Gastroesophageal sphincter (tissue), 3 donors: ENCODE results near the gene PHKG2.

ENCODE experiments used
- POLR2AphosphoS5 ChIP-seq: sonication (generic); formaldehyde crosslinking; IDR thresholded peaks from one replicate; pipeline ENCODE4 v1.6.1; 2017; ENCODE audit warnings: antibody characterized with exemption
- TF ChIP-seq, protein P1 (sequence below), 4 experiments: fragments of 200-600 bp in 2 of 4; fragments of 450-650 bp in 2 of 4; sonication (generic) in 1 of 4; IDR thresholded peaks; one replicate each; pipeline ENCODE4 v1.5.1; 2017 to 2019; ENCODE audit warnings: antibody characterized with exemption in 4 of 4, mild to moderate bottlenecking in 2 of 4, moderate library complexity in 2 of 4

DNA sequence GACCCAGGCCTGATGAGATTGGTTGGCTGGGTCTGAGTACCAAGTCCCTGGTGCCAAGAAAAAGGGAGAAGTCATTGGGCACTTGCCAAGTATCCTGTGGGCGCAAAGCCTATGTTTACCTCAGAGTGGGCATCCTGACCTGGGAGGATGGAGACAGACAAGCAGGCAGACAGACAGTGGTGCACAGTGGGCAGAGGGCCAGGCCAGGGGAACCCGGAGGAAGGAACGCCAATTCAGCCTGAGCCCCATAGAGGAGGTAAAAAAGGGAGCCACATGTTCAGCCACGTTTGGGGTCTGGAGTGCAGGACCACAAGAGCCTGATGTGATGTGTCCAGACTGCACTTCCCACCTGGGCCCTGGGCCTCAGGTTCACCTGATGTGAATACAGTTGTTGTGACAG lies 5.4 kb downstream of the PHKG2 start:
- TF ChIP-seq, protein P1, sequence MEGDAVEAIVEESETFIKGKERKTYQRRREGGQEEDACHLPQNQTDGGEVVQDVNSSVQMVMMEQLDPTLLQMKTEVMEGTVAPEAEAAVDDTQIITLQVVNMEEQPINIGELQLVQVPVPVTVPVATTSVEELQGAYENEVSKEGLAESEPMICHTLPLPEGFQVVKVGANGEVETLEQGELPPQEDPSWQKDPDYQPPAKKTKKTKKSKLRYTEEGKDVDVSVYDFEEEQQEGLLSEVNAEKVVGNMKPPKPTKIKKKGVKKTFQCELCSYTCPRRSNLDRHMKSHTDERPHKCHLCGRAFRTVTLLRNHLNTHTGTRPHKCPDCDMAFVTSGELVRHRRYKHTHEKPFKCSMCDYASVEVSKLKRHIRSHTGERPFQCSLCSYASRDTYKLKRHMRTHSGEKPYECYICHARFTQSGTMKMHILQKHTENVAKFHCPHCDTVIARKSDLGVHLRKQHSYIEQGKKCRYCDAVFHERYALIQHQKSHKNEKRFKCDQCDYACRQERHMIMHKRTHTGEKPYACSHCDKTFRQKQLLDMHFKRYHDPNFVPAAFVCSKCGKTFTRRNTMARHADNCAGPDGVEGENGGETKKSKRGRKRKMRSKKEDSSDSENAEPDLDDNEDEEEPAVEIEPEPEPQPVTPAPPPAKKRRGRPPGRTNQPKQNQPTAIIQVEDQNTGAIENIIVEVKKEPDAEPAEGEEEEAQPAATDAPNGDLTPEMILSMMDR (IDR thresholded peaks at IDR 0.05): no peak
- TF ChIP-seq POLR2AphosphoS5: no peak
